ENCODE results near the gene COL9A3.

COL9A3 gene

DNA sequence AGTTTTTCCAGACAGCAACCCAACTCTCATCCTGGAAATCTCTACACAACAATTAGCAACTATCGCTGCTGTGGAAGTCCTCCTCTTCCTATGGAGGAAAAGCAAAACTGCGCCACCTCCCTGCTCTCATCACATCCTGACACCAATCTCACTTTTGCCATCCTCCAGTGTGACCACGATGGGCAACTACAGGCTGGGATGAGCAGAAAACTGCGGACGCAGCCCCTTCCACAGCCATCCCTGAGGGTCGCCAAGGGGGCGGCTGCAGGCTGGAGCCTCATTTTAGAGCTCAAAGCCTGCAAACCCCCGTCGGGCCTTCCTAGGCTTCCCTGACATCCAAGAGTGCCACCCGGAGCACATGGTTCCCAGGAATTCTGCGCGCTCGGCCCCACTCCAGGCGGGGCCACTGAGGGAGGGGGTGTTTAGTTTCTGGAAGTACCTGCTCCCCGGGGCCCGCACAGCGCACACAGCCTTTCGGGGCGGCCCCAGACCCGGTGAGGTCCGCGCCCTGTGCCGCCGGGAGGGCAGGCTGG lies 43.6 kb downstream of the COL9A3 start:
- no peak for DNase-seq

DNA sequence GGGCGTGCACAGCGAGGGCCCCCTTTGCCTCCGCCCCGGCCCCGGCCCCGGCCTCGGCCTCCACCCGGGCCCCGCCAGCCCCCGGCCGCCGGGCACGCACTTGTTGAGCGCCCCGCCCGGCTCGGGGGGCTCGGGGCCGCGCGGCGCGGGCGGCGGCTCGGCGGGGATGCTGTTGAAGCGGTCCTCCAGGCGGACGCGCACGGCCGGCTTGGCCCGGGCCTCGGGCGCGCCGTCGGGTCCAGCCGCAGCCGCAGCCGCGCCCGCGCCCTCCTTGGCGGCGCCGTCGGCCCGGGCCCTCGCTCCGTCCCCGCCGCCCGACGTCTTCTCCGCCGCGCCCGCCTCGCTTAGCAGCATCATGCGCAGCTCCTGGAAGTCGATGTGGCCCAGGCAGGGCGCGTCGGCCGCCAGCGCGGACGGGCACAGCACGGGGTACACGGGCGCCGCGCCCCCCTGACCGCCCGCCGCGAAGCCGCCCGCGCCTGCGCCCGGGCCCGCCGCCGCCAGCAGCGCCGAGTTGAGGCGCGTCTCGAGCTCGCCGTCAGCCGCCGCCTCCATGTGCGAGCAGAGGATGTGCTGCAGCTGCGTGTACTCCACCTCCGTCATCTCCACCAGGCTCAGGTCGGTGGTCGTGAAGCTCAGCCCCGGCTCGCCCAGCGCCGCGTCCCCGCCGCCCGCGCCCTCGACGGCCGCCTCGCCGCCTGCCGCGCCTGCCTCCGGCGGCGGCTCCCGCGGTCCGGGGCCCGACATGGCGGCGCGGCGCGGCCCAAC lies 44.3 kb downstream of the COL9A3 start:
- no peak for DNase-seq

DNA sequence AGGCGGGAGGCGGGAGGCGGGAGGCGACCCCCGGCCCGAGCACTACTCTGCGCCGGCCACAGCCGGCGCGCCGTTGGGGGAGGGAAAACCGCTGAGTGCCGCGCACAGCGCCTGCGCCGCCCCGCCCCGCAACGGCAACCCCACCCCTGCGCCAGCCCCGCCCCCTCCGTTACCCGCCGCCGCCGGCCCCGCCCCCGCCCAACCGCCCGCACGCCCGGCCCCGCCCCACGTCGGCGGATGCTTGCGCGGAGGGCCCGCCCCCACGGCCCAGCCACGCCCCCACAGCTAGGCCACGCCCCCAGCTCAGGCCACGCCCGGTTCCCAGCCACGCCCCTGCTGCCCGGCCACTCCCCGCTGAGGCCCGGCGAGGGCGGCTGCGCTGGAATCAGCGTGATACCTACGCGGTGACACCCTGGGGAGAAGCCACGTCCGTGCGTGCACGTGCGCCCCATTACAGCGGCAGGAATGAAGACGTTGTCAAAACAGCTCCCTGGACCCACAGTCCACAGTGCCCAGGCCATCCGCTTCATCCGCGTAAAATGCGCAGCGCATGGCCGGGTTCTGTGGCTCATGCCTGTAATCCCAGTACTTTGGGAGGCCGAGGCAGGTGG lies 45.0 kb downstream of the COL9A3 start, which contains the start of gene TCFL5:
TCFL5 (minus strand) TSS at position 97 of the 611 bp plus-strand sequence. CDS start 152 bp downstream, outside the sequence.
- DNase-seq = peak in 1 of 2 experiments; percentile 24

DNA sequence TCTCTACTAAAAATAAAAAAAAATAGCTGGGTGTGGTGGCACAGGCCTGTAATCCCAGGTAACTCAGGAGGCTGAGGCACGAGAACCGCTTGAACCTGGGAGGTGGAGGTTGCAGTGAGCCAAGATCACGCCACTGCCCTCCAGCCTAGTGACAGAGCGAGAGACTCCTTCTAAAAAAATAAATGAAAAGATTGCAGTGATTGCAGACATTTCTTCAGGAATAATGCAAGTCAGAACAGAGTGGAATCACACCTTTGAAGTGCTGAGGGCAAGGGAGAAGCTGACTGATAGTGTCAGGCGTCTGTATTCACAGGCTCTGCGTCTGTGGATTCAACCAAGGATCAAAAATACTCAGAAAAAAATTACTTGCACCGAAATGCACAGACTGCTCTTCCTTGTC lies 47.4 kb downstream of the COL9A3 start:
- DNase-seq = no peak

GRCh38 chr20:62872184-62872847 lies 55.5 kb downstream of the COL9A3 start:
- no peak for DNase-seq

DNA sequence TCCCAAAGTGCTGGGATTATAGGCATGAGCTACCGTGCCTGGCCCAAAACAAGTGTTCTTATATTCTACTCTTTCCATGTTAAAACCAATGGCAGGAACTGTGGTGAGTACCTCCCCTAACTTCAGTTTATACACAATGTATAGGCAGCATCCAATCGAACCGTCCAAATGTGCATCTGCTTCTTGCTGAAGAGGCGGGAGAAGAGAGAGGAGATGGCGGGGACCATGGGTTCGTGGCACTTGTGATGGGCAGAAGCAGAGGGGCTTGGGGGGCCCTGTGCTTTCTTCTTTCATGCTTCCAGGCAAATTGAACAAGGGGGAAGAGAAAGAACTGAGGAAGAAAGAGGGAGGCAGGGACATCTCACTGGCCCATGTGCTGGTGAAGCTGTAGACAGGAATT lies 56.0 kb downstream of the COL9A3 start:
- DNase-seq = no peak

DNA sequence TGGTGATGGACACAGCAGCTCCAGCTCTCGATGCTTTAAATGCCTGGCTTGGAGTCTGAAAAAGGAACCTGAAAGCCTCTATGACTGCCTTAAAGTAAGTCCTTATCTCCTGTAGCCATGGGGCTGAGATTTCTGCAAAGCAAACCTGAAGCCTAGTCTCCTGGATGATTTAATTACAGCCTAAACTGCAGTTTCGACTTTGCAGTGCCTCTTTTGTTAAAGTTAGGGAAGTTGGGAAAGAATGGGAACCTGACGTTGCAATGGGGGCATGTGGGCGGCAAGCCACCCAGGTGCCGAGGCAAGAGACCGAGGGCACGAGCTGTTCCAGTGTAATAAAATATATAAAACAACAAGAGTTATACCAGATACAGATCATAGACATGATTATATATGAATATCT lies 56.4 kb downstream of the COL9A3 start:
- no peak for DNase-seq

- peak in 1 of 2 experiments; percentile 70 for DNase-seq
Measured at GRCh38 chr20:62873681-62874031, 56.8 kb downstream of the COL9A3 start.

DNA sequence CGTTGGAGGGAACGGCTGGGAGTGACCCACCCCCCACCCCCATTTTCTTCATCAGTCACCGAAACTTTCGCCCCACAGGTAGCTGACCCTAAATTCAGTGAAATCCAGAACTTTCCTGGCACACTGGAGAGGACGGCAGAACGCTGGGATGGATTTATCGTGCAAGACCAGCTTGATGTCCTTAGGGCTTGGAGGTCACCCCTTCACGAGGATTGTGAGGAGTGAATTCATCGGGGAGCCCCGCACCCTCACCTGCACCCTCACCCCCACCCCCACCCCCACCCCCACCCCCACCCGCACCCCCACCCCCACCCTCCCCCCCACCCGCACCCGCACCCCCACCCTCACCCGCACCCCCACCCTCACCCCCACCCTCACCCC lies 58.1 kb downstream of the COL9A3 start:
- DNase-seq = no peak

DNA sequence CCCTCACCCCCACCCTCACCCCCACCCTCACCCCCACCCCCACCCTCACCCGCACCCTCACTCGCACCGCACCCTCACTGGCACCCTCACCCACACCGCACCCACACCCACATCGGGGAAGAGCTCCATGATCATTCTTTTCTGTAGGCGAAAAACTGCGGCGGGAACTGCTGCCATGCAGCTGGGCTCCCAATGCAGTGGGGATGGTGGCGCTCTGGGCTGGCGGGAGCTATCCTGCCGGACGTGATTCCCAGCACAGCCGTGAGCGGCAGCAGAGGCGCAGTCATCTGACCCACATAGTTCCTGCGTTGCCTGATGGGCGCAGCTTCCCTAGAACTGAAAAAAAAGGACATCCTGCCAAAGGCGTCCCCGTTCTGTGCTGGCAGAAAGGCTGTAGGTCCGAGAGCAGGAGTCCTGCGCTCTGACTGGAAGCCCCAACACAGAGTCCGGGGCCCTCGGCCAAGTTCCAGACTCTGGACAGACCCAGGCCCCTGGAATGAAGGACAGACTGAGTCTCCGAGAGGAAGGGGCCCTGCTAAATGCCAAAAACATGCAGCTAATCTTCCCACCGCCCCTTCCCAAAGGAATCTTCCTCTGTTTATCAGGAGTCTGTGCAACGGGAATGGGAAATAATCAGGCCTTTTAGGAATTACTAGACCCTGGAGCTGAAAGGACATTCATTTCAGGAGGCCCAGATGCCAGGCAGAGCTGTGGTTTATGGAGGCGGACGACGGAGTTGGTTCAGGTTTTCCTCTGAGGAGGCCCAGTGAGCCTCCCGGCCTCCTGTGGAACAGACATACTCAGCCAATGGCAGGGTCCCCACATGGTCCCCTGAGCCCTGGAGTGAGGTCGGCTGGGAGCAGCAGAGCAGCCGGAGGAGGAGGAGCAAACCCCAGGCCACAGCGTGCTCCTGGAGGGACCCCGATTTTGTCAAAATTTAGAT lies 58.8 kb downstream of the COL9A3 start:
- peak in 1 of 2 experiments; percentile 36 for DNase-seq

- no peak for DNase-seq
Measured at GRCh38 chr20:62876501-62876901, 59.7 kb downstream of the COL9A3 start.

DNA sequence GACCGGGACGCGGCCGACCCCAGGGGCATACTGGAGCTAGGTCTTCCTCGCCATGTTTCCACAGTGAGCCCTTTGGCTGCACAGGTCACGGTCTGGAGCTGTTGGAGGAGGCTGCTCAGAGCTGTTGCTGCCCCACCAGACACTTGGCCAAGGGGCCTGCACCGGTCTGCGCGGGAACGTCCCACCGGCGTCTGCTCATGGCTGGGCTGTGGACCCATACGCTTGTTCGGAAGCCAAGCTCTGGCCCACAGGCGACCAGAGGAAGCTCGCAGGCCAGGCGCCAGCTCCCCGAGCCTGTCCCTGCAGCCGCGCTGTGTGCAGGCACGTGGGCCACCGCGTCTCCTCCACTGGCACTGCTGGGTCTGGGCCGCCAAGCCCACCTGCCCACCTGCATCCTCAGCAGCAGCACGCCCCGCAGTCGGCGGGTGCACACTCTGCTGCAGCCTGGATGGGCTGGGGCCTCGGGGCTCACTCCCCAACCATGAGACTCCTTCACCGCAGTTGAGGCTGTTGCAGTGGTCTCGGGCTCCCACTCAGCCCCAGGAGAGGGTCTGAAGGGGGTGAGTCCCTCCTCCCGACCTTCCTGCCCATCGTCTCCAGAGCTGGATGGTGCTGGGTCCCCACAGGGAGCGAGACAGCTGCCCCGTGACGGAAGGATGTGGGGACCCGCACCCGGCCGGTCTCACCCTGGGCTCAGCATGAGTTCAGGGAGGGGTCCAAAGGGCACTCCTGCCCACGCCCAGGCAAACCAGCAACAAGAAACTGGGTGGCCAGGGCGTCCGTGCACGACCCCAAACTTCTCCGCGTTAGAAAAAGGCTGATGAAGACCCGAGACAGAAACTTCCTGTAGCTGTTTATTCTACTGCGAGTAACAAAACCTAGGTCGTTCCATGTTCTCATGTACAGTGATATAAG lies 60.3 kb downstream of the COL9A3 start:
- DNase-seq = no peak

DNA sequence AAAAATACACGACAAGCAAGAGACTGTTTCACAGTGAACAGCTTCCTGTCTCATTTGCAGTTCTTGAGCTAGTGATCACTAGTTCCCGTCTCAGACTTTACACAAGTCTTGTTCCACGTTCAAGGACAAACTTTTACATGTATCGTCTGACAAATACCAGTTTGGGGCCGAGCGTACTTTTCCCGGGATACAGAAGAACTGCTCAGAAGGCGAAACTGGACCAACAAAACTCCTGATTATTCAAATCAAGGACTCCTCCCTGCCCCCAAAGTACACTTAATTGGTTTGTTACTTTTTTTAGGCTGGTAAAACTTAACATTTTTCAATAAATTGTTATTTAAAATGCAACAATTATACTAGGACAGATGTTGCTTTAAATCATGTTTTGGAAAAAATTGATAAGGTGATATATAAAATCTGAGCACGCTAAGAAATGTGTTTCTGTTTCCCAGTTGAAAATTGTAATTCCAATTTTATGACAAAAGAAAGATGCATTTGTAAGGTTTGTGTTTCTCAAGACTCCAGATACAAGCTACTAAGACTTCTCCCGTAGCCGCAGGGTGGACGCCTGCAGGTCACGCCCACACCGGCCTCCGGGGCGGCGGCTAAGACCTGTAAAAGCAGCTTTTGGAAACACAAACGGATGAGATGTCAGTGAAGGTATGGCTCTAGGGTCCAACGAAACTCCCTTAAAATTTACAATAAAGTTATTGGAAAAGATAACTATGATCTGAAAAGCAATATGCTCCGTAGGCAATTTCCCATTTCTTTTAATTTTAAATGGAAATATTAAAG lies 61.6 kb downstream of the COL9A3 start:
- no peak for DNase-seq

DNA sequence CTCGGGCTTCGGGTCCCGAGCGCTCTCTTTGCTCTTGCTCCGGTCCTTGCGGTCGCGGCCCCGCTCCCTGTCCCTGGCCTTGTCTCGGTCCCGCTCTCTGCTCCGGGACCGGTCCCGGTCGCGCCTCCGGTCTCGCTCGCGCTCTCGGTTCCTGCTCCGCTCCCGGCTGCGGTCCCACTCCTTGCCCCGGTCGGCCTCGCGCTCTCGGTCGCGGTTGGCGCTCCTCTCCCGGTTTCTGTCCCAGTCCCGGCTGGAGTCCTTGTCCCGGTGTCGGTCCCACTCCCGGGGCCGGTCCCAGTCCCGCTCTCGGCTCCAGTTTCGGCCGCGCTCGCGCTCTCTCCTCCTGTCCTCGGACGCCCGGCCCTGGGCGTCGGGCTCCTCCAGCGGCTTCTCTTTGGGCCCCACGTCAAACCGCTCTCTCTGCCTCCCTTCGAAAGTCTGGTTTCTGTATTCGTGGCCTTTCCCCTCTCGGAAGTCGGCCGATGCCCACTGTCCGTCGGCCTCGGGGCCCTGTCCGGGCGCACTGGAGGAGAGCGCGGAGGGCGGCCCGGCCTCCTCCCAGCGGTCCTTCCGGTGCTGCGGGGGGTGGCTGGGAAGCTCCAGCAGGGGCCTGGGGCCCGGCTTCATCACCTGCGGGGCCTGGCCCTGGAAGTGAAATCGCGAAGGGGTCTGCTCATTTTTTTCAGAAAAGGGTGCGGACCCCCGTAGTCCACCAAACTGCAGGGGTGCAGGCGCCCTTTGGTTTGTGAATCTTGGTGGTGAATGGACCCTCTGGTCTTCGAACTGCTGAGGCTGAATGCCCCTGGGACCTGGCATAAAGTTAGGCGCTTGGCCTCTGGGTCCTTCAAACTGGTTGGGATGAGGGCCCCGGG lies 62.7 kb downstream of the COL9A3 start:
- DNase-seq = no peak

- no peak for DNase-seq
Measured at GRCh38 chr20:62880147-62880934, 63.5 kb downstream of the COL9A3 start.

DNA sequence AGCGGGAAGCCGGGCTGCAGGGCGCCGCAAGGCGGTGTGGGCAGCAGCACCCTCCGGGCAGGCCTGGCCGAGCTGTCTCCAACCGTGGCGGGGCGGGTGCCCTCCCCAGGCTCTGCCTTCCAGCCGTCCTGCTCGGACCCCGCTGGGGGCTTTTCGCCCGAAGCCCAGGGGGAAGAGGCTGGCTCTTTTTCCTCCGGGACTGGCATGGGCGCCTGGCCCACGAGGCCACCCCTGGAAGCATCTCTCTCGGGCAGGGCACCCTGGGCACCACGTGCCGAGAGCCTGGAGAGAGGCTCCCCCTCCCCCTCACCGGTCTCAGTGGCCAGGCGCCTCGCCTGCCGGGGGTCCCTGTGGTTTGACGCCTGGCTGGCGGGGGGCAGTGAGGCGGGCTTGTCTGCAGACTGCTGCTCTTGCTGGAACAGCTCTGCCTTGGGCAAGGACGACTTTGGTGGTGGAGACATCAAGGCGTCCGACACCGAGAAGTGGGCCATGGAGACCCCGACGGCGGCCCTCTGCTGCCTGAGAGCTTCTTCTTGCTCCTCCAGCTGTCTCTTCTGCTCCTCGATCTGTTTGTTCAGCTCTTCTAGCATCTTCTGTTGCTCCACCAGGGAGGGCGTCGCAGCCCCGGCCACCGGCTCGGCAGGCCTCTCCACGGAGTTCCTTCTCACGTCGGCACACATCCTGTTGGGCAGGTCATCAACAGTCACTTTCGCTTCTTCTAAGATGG lies 64.2 kb downstream of the COL9A3 start:
- no peak for DNase-seq

DNA sequence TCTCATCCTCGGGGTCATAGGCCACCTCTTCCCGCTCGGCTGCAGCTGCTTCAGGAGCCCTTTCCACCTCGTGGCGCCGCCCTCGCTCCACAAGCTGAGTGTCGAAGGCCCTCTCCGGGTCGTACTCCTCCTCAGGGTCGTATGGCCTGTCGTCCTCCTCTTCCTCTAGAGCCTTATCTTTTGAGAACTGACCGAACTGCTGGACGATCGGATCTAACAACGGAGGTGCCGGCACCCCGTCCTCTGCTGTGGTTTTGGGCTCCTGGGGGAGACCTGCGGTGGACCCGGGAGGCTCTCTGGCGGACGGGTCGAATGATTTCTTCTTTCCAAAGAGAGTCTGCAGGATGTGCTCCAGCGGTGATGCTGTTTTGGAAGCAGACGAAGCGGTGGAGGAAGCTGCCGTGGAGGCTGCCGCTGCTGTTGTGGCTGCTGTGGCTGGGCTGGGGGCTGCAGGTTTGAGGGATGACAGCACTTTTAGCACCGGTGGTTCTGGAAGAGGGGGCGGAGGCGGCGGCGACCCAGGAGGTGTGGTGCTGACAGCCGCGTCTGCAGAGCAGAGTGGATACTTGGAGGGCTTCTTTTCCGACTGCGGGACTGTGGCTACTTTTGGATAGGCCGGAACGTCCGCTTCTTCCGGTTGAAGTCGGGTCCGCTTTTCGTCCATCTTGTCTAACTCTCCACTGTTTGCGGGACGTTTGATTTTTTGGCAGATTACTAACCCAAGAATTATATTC lies 65.0 kb downstream of the COL9A3 start:
- no peak for DNase-seq

Measured in cerebellar nuclear complex (tissue), 1 donor.